GM12892 (cell line): ENCODE data around the gene TBC1D3B.

Experiments used
- DNase-seq: peaks from one replicate; pipeline ENCODE4 v3.0.0; 2011; ENCODE audit not compliant: insufficient read length
- FAIRE-seq: peaks from 2 replicates; lab custom pipeline; 2011; peaks lifted over from hg19 to GRCh38; lab: Jason Lieb, UNC
- POLR2A ChIP-seq: IDR thresholded peaks from 2 replicates; pipeline ENCODE4 v1.6.1; 2011; ENCODE audit warnings: low read depth, low read length, control low read depth
- POLR2AphosphoS5 ChIP-seq: IDR thresholded peaks from 2 replicates; pipeline ENCODE4 v1.6.1; 2011; ENCODE audit warnings: low read depth, low read length, control low read depth
- TAF1 ChIP-seq: IDR thresholded peaks from 2 replicates; pipeline ENCODE4 v1.6.1; 2011; ENCODE audit warnings: low read depth, mild to moderate bottlenecking, control low read depth, low read length, borderline replicate concordance

TBC1D3B gene

GRCh38 chr17:36144981-36145729 is 31.3 kb downstream of the TBC1D3B start:
- FAIRE-seq = no peak
- DNase-seq = no peak
- TF ChIP-seq POLR2A (no peak), TAF1 (no peak), POLR2AphosphoS5 (no peak)

GRCh38 chr17:36144014-36144413 is 32.4 kb downstream of the TBC1D3B start:
- DNase-seq (no peak), FAIRE-seq (no peak)
- TF ChIP-seq POLR2AphosphoS5 = no peak
- no peak for TF ChIP-seq TAF1
- TF ChIP-seq POLR2A = no peak

GRCh38 chr17:36142806-36143205 is 33.6 kb downstream of the TBC1D3B start:
- FAIRE-seq (no peak), DNase-seq (no peak)
- no peak for TF ChIP-seq POLR2AphosphoS5
- no peak for TF ChIP-seq POLR2A
- no peak for TF ChIP-seq TAF1

- DNase-seq (no peak), FAIRE-seq (no peak)
- TF ChIP-seq TAF1 (no peak), POLR2A (no peak), POLR2AphosphoS5 (no peak)
These were observed 34.2 kb downstream of the TBC1D3B start for GRCh38 chr17:36142235-36142634.

GRCh38 chr17:36136439-36136838 is 40.0 kb downstream of the TBC1D3B start:
- DNase-seq (no peak), FAIRE-seq (no peak)
- TF ChIP-seq POLR2AphosphoS5 (no peak), TAF1 (no peak), POLR2A (no peak)

GRCh38 chr17:36136036-36136435 is 40.4 kb downstream of the TBC1D3B start:
- FAIRE-seq (no peak), DNase-seq (no peak)

GRCh38 chr17:36135465-36135864 is 41.0 kb downstream of the TBC1D3B start:
- no peak for FAIRE-seq

More at GRCh38 chr17:36136036-36136435, 40.4 kb downstream of the TBC1D3B start:
- TF ChIP-seq TAF1 (no peak), POLR2A (no peak), POLR2AphosphoS5 (no peak)

GRCh38 chr17:36133602-36134236 is 42.7 kb downstream of the TBC1D3B start:
- no peak for FAIRE-seq
- TF ChIP-seq POLR2AphosphoS5 (no peak), POLR2A (no peak), TAF1 (no peak)
- DNase-seq = no peak

More at GRCh38 chr17:36135465-36135864, 41.0 kb downstream of the TBC1D3B start:
- TF ChIP-seq TAF1 (no peak), POLR2A (no peak), POLR2AphosphoS5 (no peak)
- no peak for DNase-seq

- TF ChIP-seq POLR2A (no peak), POLR2AphosphoS5 (no peak), TAF1 (no peak)
- no peak for FAIRE-seq
- DNase-seq = no peak
These were observed 44.0 kb downstream of the TBC1D3B start for GRCh38 chr17:36132421-36132831.

GRCh38 chr17:36131931-36132330 is 44.5 kb downstream of the TBC1D3B start:
- TF ChIP-seq POLR2AphosphoS5 (no peak), TAF1 (no peak), POLR2A (no peak)
- DNase-seq = no peak
- no peak for FAIRE-seq

- FAIRE-seq (no peak), DNase-seq (no peak)
- TF ChIP-seq POLR2A (no peak), TAF1 (no peak), POLR2AphosphoS5 (no peak)
These were observed 45.0 kb downstream of the TBC1D3B start for GRCh38 chr17:36131421-36131820.
